Tibial nerve (tissue), 4 donors: ENCODE measurements around the gene LCA5. TPM values are rescaled to one million over a fixed set of nuclear protein-coding genes. Genes with fewer than 3 reads are reported as not detected.
"Not testable (repeated sequence)": the region's sequence is repeated elsewhere in the genome, so short reads cannot be mapped to it uniquely, and the experiment has no call there.

ENCODE experiments used
- DNase-seq, 2 donors: peaks; one replicate each; pipeline ENCODE4 v3.0.0-alpha.2; 2019; ENCODE audit warnings: low spot score in 2 of 2
- H3K27ac ChIP-seq, 4 donors: fragments of 200-600 bp; sonication (generic) in 3 of 4; one replicate each; pipeline ENCODE4 v1.5.1; 2017 to 2019; ENCODE audit warnings: mild to moderate bottlenecking in 1 of 4
- H3K27me3 ChIP-seq, 2 donors: fragments of 200-600 bp; sonication (generic) in 1 of 2; one replicate each; pipeline versions ENCODE4 v1.5.1 to v1.6.0; 2017 to 2019
- H3K36me3 ChIP-seq, 3 donors: fragments of 200-600 bp; sonication (generic); one replicate each; pipeline ENCODE4 v1.5.1; 2018 to 2019
- H3K4me1 ChIP-seq, 4 donors: fragments of 200-600 bp; sonication (generic) in 3 of 4; one replicate each; pipeline ENCODE4 v1.5.1; 2017 to 2019
- H3K4me3 ChIP-seq, 4 donors: fragments of 200-600 bp; sonication (generic) in 3 of 4; one replicate each; pipeline ENCODE4 v1.5.1; 2017 to 2019; ENCODE audit warnings: mild to moderate bottlenecking in 1 of 4, moderate library complexity in 1 of 4
- H3K9me3 ChIP-seq, 4 donors: fragments of 200-600 bp; sonication (generic) in 3 of 4; one replicate each; pipeline ENCODE4 v1.5.1; 2017 to 2019
- EP300 ChIP-seq, 2 donors: sonication (generic); formaldehyde crosslinking; IDR thresholded peaks; one replicate each; pipeline ENCODE4 v1.6.1; 2017; ENCODE audit warnings: antibody characterized with exemption in 2 of 2, mild to moderate bottlenecking in 1 of 2
- POLR2A ChIP-seq, 2 donors: fragments of 450-650 bp; IDR thresholded peaks; one replicate each; pipeline ENCODE4 v1.6.1; 2017; ENCODE audit warnings: antibody characterized with exemption in 2 of 2, mild to moderate bottlenecking in 2 of 2, moderate library complexity in 2 of 2
- WGBS, 2 donors: methylation state at CpG; one replicate each; pipeline ENCODE4 v1.1.5; 2018; 5-methylcytosine and 5-hydroxymethylcytosine counted together
- total RNA-seq, 4 donors: library from RNA; depleted of rRNA; stranded (reverse); fragments of >200 nt; gene quantifications; one replicate each; pipeline ENCODE4 v1.1.0, GENCODE V29; 2016
- TF ChIP-seq, protein P1 (sequence below), 5 experiments: fragments of 200-600 bp in 3 of 5; fragments of 450-650 bp in 2 of 5; sonication (generic) in 3 of 5; IDR thresholded peaks; one replicate each; pipeline ENCODE4 v1.5.1; 2016 to 2019; ENCODE audit warnings: antibody characterized with exemption in 5 of 5, mild to moderate bottlenecking in 3 of 5, moderate library complexity in 2 of 5

Gene LCA5
- total RNA-seq, 4 donors from 2014 or later = 5.1 to 15.7 (median 9.5) TPM

- peak overlapping the region; percentile 61 to 91 (median 85) for H3K4me3 ChIP-seq
- WGBS, 2 donors = 45 to 49% methylated on average over 14 of the region's 14 CpGs
- no peaks in the 10 kb centered on the region for H3K36me3 ChIP-seq
- no peak for DNase-seq
- no peak for TF ChIP-seq EP300 (IDR thresholded peaks at IDR 0.05)
- no peak for TF ChIP-seq POLR2A (IDR thresholded peaks at IDR 0.05)
- TF ChIP-seq, protein P1, sequence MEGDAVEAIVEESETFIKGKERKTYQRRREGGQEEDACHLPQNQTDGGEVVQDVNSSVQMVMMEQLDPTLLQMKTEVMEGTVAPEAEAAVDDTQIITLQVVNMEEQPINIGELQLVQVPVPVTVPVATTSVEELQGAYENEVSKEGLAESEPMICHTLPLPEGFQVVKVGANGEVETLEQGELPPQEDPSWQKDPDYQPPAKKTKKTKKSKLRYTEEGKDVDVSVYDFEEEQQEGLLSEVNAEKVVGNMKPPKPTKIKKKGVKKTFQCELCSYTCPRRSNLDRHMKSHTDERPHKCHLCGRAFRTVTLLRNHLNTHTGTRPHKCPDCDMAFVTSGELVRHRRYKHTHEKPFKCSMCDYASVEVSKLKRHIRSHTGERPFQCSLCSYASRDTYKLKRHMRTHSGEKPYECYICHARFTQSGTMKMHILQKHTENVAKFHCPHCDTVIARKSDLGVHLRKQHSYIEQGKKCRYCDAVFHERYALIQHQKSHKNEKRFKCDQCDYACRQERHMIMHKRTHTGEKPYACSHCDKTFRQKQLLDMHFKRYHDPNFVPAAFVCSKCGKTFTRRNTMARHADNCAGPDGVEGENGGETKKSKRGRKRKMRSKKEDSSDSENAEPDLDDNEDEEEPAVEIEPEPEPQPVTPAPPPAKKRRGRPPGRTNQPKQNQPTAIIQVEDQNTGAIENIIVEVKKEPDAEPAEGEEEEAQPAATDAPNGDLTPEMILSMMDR (IDR thresholded peaks at IDR 0.05) = no peak
- no peaks in the 10 kb centered on the region for H3K9me3 ChIP-seq
- H3K4me1 ChIP-seq = peaks cover 0 to 23% (median 0%) of the 10 kb centered on the region in 4 donors
- H3K27me3 ChIP-seq = no peaks in the 10 kb centered on the region
- H3K27ac ChIP-seq = peak overlapping the region in 2 of 4 donors; percentile 88 to 95
Observed at GRCh38 chr6:79538106-79538971, 1.1 kb upstream of the LCA5 start.

DNA sequence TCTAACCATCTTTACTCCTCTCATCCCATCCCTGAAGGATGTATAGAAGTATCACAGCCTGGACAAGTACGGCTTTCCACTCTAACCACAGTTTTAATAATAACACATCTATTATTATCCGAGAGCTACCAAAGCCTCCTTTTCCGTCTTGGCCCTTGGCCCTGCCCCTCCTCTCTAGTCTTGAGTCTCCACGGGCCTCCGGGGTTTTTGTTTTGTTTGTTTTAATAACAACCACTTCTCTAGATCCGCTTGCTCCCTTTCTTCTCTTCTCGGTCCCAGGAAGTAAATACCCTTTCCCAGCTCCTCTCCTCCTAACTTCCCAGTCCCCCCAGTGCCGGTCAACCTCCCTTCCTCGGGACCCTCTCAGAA is 661 bp downstream of the LCA5 start:
- H3K27ac ChIP-seq = peak overlapping the region; percentile 76 to 95 (median 92)
- H3K4me3 ChIP-seq = peak overlapping the region; percentile 61 to 91 (median 85)
- no peaks in the 10 kb centered on the region for H3K36me3 ChIP-seq
- peaks cover 0 to 23% (median 0%) of the 10 kb centered on the region in 4 donors for H3K4me1 ChIP-seq
- TF ChIP-seq POLR2A (IDR thresholded peaks at IDR 0.05) (no peak), EP300 (IDR thresholded peaks at IDR 0.05) (no peak)
- TF ChIP-seq, protein P1 (IDR thresholded peaks at IDR 0.05) = no peak
- DNase-seq = peak; percentile 15 to 33
- no peaks in the 10 kb centered on the region for H3K27me3 ChIP-seq
- WGBS, 2 donors = 0 to 2% methylated on average over 9 of the region's 9 CpGs
- no peaks in the 10 kb centered on the region for H3K9me3 ChIP-seq

GRCh38 chr6:79529567-79529966 is 7.7 kb downstream of the LCA5 start:
- not testable (repeated sequence) for H3K27me3 ChIP-seq, H3K36me3 ChIP-seq, H3K27ac ChIP-seq, H3K4me3 ChIP-seq, DNase-seq, H3K9me3 ChIP-seq
- peaks cover 0 to 13% (median 0%) of the 10 kb centered on the region in 4 donors for H3K4me1 ChIP-seq
- WGBS, 2 donors = 96 to 99% methylated on average over 4 of the region's 4 CpGs

DNA sequence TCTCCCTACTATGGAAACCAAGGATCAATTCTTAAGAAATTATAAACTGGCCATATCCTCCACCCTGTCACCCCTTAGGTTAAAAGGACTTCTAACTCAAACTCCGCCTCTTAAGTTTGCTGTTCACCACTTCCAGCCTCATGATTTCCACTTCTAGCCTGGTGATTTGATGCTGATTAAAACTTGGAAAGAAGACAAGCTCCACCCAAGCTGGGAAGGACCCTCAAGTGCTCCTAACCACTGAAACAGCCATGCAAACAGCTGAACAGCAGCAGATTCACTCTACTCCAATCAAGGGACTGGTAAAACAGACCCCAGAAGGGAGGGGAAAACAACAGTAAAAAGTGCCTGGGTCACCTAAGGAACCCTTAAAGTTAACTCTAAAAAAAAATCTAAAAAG is 10.3 kb downstream of the LCA5 start:
- no peak overlapping the region for H3K4me3 ChIP-seq
- H3K27ac ChIP-seq = peak overlapping the region in 2 of 4 donors; percentile 62 to 72
- 91 to 96% methylated on average over 1 of the region's 1 CpG for WGBS, 2 donors
- H3K36me3 ChIP-seq = peaks cover 0 to 4% (median 0%) of the 10 kb centered on the region in 3 donors
- TF ChIP-seq EP300 (IDR thresholded peaks at IDR 0.05) = no peak
- TF ChIP-seq, protein P1 (IDR thresholded peaks at IDR 0.05) = no peak
- H3K4me1 ChIP-seq = peaks cover 0 to 13% (median 0%) of the 10 kb centered on the region in 4 donors
- DNase-seq = no peak
- H3K9me3 ChIP-seq = peaks cover 0 to 6% (median 0%) of the 10 kb centered on the region in 4 donors
- H3K27me3 ChIP-seq = no peaks in the 10 kb centered on the region

- TF ChIP-seq, protein P1 (IDR thresholded peaks at IDR 0.05) = no peak
- TF ChIP-seq POLR2A (IDR thresholded peaks at IDR 0.05) = no peak
- peak in 1 of 2 donors; percentile 25 for TF ChIP-seq EP300 (IDR thresholded peaks at IDR 0.05)
- Histone ChIP-seq H3K4me3 (no peak overlapping the region), H3K27ac (peak overlapping the region; percentile 27 to 72 (median 56)), H3K36me3 (peaks cover 0 to 4% (median 0%) of the 10 kb centered on the region in 3 donors), H3K9me3 (peaks cover 0 to 6% (median 0%) of the 10 kb centered on the region in 4 donors), H3K4me1 (peaks cover 0 to 13% (median 0%) of the 10 kb centered on the region in 4 donors), H3K27me3 (no peaks in the 10 kb centered on the region)
- WGBS, 2 donors = 49 to 52% methylated on average over 12 of the region's 12 CpGs
- DNase-seq = peak; percentile 38 to 55
Observed at GRCh38 chr6:79525272-79526100, 11.7 kb downstream of the LCA5 start.
